ENCODE results near the gene MARCHF10. TPM values are rescaled to one million over a fixed set of nuclear protein-coding genes. Genes with fewer than 3 reads are reported as not detected.
A peak's percentile ranks its signal among the peaks of the same experiment; 100 is the strongest.

The MARCHF10 gene
- total and polyA plus RNA-seq, 2 donors (not counting 1 experiment from before 2014, with no cell fraction given) = 0.17 TPM; not detected in 1

- no peak for TF ChIP-seq EZH2 (IDR thresholded peaks at IDR 0.05; ENCODE audit: low read length, missing control alignments)
- TF ChIP-seq CTCF (conservative IDR thresholded peaks at IDR 0.05 in 1 of 2, IDR thresholded peaks at IDR 0.05 in 1 of 2; ENCODE audit: low read depth in 1 of 2, low read length in 2 of 2) = no peak
- no peak overlapping the region for H2AFZ ChIP-seq (ENCODE audit: low read length)
- H3K4me3 ChIP-seq (replicated peaks in 1 of 4; ENCODE audit: control extremely low read depth in 1 of 4, insufficient read depth in 1 of 4, low read depth in 3 of 4, low read length in 4 of 4) = no peak overlapping the region
- H4K20me1 ChIP-seq (ENCODE audit: control insufficient read depth, extremely low read depth, insufficient read depth, low read length) = no peaks in the 10 kb centered on the region
- peaks cover 21% of the 10 kb centered on the region for H3K4me1 ChIP-seq (ENCODE audit: control insufficient read depth, extremely low read depth, insufficient read depth, low read length)
- no peak overlapping the region for H3K9ac ChIP-seq (ENCODE audit: insufficient read depth, low read length)
- no peaks in the 10 kb centered on the region for H3K79me2 ChIP-seq (ENCODE audit: control insufficient read depth, insufficient read depth, low read length)
- H3K27me3 ChIP-seq (ENCODE audit: control insufficient read depth, insufficient read depth, low read length) = no peaks in the 10 kb centered on the region
- no peak overlapping the region for H3K27ac ChIP-seq (ENCODE audit: insufficient read depth, low read length)
- no peaks in the 10 kb centered on the region for H3K36me3 ChIP-seq (ENCODE audit: control insufficient read depth, insufficient read depth, low read length)
- H3K4me2 ChIP-seq (ENCODE audit: extremely low read depth, insufficient read depth, low read length) = peak overlapping the region; percentile 7
- no peaks in the 10 kb centered on the region for H3K9me3 ChIP-seq (ENCODE audit: control insufficient read depth, insufficient read depth, low read depth, low read length)
- DNase-seq (ENCODE audit: low read depth in 2 of 2) = peak; percentile 28 to 66
Measured at GRCh38 chr17:62816282-62816839, 8.2 kb upstream of the MARCHF10 start.

DNA sequence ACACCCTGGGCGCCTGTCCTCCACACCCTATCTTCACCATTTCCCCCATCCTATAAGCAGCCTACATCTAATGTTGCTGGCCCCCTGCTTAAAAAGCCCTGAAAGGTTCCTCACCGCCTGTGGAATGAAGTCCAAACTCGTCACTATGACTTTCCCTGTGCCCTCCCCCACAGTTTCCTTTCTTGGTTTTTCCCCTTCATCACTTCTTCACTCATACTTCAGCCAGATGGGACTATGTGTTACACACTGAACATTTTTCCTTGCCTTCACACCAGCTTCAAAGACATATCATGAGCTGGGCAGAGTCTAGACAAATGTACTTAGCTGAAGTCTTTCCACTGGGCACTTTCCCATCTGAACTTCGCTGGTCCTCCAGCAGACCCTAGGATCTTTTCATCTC is 1.5 kb upstream of the MARCHF10 start:
- DNase-seq (ENCODE audit: low read depth in 2 of 2) = peak in 1 of 2 donors; percentile 52
- Histone ChIP-seq H3K27me3 (ENCODE audit: control insufficient read depth, insufficient read depth, low read length) (no peaks in the 10 kb centered on the region), H3K4me1 (ENCODE audit: control insufficient read depth, extremely low read depth, insufficient read depth, low read length) (peaks cover 2% of the 10 kb centered on the region), H3K9ac (ENCODE audit: insufficient read depth, low read length) (no peak overlapping the region), H3K4me2 (ENCODE audit: extremely low read depth, insufficient read depth, low read length) (no peak overlapping the region), H4K20me1 (ENCODE audit: control insufficient read depth, extremely low read depth, insufficient read depth, low read length) (no peaks in the 10 kb centered on the region), H3K4me3 (replicated peaks in 1 of 4; ENCODE audit: control extremely low read depth in 1 of 4, insufficient read depth in 1 of 4, low read depth in 3 of 4, low read length in 4 of 4) (no peak overlapping the region), H3K36me3 (ENCODE audit: control insufficient read depth, insufficient read depth, low read length) (no peaks in the 10 kb centered on the region), H3K9me3 (ENCODE audit: control insufficient read depth, insufficient read depth, low read depth, low read length) (no peaks in the 10 kb centered on the region), H2AFZ (ENCODE audit: low read length) (no peak overlapping the region), H3K79me2 (ENCODE audit: control insufficient read depth, insufficient read depth, low read length) (no peaks in the 10 kb centered on the region), H3K27ac (ENCODE audit: insufficient read depth, low read length) (no peak overlapping the region)
- no peak for TF ChIP-seq EZH2 (IDR thresholded peaks at IDR 0.05; ENCODE audit: low read length, missing control alignments)
- no peak for TF ChIP-seq CTCF (conservative IDR thresholded peaks at IDR 0.05 in 1 of 2, IDR thresholded peaks at IDR 0.05 in 1 of 2; ENCODE audit: low read depth in 1 of 2, low read length in 2 of 2)

- no peaks in the 10 kb centered on the region for H3K27me3 ChIP-seq (ENCODE audit: control insufficient read depth, insufficient read depth, low read length)
- DNase-seq (ENCODE audit: low read depth in 2 of 2) = no peak
- H3K4me2 ChIP-seq (ENCODE audit: extremely low read depth, insufficient read depth, low read length) = no peak overlapping the region
- H3K79me2 ChIP-seq (ENCODE audit: control insufficient read depth, insufficient read depth, low read length) = no peaks in the 10 kb centered on the region
- no peaks in the 10 kb centered on the region for H3K9me3 ChIP-seq (ENCODE audit: control insufficient read depth, insufficient read depth, low read depth, low read length)
- H3K36me3 ChIP-seq (ENCODE audit: control insufficient read depth, insufficient read depth, low read length) = no peaks in the 10 kb centered on the region
- H3K4me3 ChIP-seq (replicated peaks in 1 of 4; ENCODE audit: control extremely low read depth in 1 of 4, insufficient read depth in 1 of 4, low read depth in 3 of 4, low read length in 4 of 4) = no peak overlapping the region
- no peak overlapping the region for H3K27ac ChIP-seq (ENCODE audit: insufficient read depth, low read length)
- peaks cover 2% of the 10 kb centered on the region for H3K4me1 ChIP-seq (ENCODE audit: control insufficient read depth, extremely low read depth, insufficient read depth, low read length)
- no peak overlapping the region for H2AFZ ChIP-seq (ENCODE audit: low read length)
- TF ChIP-seq CTCF (conservative IDR thresholded peaks at IDR 0.05 in 1 of 2, IDR thresholded peaks at IDR 0.05 in 1 of 2; ENCODE audit: low read depth in 1 of 2, low read length in 2 of 2) (no peak), EZH2 (IDR thresholded peaks at IDR 0.05; ENCODE audit: low read length, missing control alignments) (no peak)
- no peak overlapping the region for H3K9ac ChIP-seq (ENCODE audit: insufficient read depth, low read length)
- no peaks in the 10 kb centered on the region for H4K20me1 ChIP-seq (ENCODE audit: control insufficient read depth, extremely low read depth, insufficient read depth, low read length)
Measured at GRCh38 chr17:62808576-62808970, 459 bp upstream of the MARCHF10 start.

Measured in fibroblast of lung (primary cell).